Vagina (tissue), 2 donors: Measurements from ENCODE around the gene SLC2A6. TPM values are rescaled to one million over a fixed set of nuclear protein-coding genes. Genes with fewer than 3 reads are reported as not detected.
A peak's percentile ranks its signal among the peaks of the same experiment; 100 is the strongest.

Experiments used
- DNase-seq, 2 donors: peaks; one replicate each; pipeline ENCODE4 v3.0.0-alpha.2; 2017; ENCODE audit errors: extremely low spot score in 2 of 2
- H3K27ac ChIP-seq: fragments of 200-600 bp; sonication (generic); one replicate; pipeline ENCODE4 v1.5.1; 2019
- H3K27me3 ChIP-seq: fragments of 200-600 bp; sonication (generic); one replicate; pipeline ENCODE4 v1.5.1; 2019
- H3K36me3 ChIP-seq, 2 donors: fragments of 200-600 bp; sonication (generic); one replicate each; pipeline ENCODE4 v1.5.1; 2017 to 2019
- H3K4me1 ChIP-seq: fragments of 200-600 bp; sonication (generic); one replicate; pipeline ENCODE4 v1.5.1; 2019
- H3K4me3 ChIP-seq, 2 donors: fragments of 200-600 bp; sonication (generic); 1 replicate in 1 of 2; 2 replicates in 1 of 2; pipeline ENCODE4 v1.5.1; 2016 to 2019
- H3K9me3 ChIP-seq: fragments of 200-600 bp; sonication (generic); one replicate; pipeline ENCODE4 v1.5.1; 2019
- POLR2A ChIP-seq, 2 donors: fragments of 450-650 bp; IDR thresholded peaks; one replicate each; pipeline ENCODE4 v1.6.1; 2017; ENCODE audit warnings: antibody characterized with exemption in 2 of 2, mild to moderate bottlenecking in 2 of 2, moderate library complexity in 2 of 2
- POLR2AphosphoS5 ChIP-seq, 2 donors: sonication (generic); formaldehyde crosslinking; IDR thresholded peaks; one replicate each; pipeline ENCODE4 v1.9.0; 2017; ENCODE audit warnings: antibody characterized with exemption in 2 of 2, mild to moderate bottlenecking in 2 of 2, low read depth in 1 of 2; ENCODE audit not compliant: insufficient read depth in 1 of 2
- intact Hi-C: fragments of 100-400 bp; cut with DNase I; formaldehyde crosslinking; loops from one replicate; pipeline ENCODE4 v1.15.1; 2023
- total RNA-seq: library from RNA; depleted of rRNA; stranded (reverse); fragments of >200 nt; gene quantifications from one replicate; pipeline ENCODE4 v1.2.3, GENCODE V29; 2016
- TF ChIP-seq, protein P1 (sequence below), 3 experiments: fragments of 450-650 bp in 2 of 3; fragments of 200-600 bp in 1 of 3; sonication (generic) in 1 of 3; IDR thresholded peaks; one replicate each; pipeline ENCODE4 v1.5.1; 2017 to 2019; ENCODE audit warnings: antibody characterized with exemption in 3 of 3, mild to moderate bottlenecking in 2 of 3, moderate library complexity in 2 of 3

SLC2A6 gene
- total RNA-seq, 1 donor from 2014 or later, result 3.7 TPM

DNA sequence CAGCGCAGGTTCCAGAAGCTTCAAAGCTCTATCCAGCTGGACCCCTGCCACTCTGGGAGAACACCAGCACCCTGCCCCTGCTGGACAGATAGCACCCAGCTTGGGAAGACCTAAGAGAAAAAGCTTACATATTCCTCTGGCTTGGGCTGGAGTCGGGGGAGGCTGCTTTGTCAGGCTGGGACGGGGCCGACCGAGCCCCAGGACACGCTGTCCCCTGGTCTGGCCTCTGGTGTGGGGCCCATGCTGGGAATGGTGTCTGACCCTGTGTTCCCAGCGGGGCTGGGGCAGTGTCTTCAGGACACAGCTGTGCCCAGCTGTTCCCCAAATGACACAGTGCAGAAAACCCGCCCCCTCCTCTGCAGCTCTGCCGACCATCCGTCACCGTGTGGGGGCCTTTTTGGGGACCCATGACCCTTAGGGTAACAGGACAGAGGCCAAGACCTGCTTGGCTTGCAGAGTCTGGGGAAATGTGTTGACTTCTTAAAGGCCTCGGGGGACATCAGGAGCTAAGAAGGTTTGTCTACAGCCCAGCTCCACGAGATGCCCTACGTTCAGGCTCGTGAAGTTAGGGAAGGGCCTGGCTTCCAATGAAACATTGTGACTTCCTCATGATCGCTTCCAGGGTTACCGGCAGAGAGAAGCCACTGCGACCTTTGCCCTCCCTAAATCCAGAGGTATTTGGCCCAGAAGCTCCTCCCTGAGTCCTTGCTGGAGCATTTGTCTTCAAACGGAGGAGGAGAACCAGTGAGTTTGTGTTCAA lies 20.4 kb upstream of the SLC2A6 start:
- H3K4me1 ChIP-seq, result no peaks in the 10 kb centered on the region
- no peak overlapping the region for H3K4me3 ChIP-seq
- H3K9me3 ChIP-seq, result peaks cover 10% of the 10 kb centered on the region
- no peaks in the 10 kb centered on the region for H3K27me3 ChIP-seq
- H3K27ac ChIP-seq, result no peak overlapping the region
- H3K36me3 ChIP-seq, result no peaks in the 10 kb centered on the region
- TF ChIP-seq POLR2A (IDR thresholded peaks at IDR 0.05) (no peak), POLR2AphosphoS5 (IDR thresholded peaks at IDR 0.05; ENCODE audit: insufficient read depth in 1 of 2, low read depth in 1 of 2) (peak in 1 of 2 donors; percentile 36)
- TF ChIP-seq, protein P1, sequence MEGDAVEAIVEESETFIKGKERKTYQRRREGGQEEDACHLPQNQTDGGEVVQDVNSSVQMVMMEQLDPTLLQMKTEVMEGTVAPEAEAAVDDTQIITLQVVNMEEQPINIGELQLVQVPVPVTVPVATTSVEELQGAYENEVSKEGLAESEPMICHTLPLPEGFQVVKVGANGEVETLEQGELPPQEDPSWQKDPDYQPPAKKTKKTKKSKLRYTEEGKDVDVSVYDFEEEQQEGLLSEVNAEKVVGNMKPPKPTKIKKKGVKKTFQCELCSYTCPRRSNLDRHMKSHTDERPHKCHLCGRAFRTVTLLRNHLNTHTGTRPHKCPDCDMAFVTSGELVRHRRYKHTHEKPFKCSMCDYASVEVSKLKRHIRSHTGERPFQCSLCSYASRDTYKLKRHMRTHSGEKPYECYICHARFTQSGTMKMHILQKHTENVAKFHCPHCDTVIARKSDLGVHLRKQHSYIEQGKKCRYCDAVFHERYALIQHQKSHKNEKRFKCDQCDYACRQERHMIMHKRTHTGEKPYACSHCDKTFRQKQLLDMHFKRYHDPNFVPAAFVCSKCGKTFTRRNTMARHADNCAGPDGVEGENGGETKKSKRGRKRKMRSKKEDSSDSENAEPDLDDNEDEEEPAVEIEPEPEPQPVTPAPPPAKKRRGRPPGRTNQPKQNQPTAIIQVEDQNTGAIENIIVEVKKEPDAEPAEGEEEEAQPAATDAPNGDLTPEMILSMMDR (IDR thresholded peaks at IDR 0.05), result no peak
- intact Hi-C loops, result no loop called here
- no peak for DNase-seq

GRCh38 chr9:133496861-133497842 lies 18.3 kb upstream of the SLC2A6 start:
- intact Hi-C loops, result no loop called here
- peaks cover 4% of the 10 kb centered on the region for H3K4me1 ChIP-seq
- TF ChIP-seq, protein P1 (IDR thresholded peaks at IDR 0.05), result no peak
- TF ChIP-seq POLR2AphosphoS5 (IDR thresholded peaks at IDR 0.05; ENCODE audit: insufficient read depth in 1 of 2, low read depth in 1 of 2), result no peak
- no peak for TF ChIP-seq POLR2A (IDR thresholded peaks at IDR 0.05)
- no peak for DNase-seq
- H3K9me3 ChIP-seq, result peaks cover 9% of the 10 kb centered on the region
- no peak overlapping the region for H3K27ac ChIP-seq
- no peak overlapping the region for H3K4me3 ChIP-seq
- no peaks in the 10 kb centered on the region for H3K36me3 ChIP-seq
- H3K27me3 ChIP-seq, result no peaks in the 10 kb centered on the region

- no peaks in the 10 kb centered on the region for H3K27me3 ChIP-seq
- H3K9me3 ChIP-seq, result no peaks in the 10 kb centered on the region
- H3K4me1 ChIP-seq, result peaks cover 11% of the 10 kb centered on the region
- TF ChIP-seq POLR2A (IDR thresholded peaks at IDR 0.05) (no peak), POLR2AphosphoS5 (IDR thresholded peaks at IDR 0.05; ENCODE audit: insufficient read depth in 1 of 2, low read depth in 1 of 2) (no peak)
- TF ChIP-seq, protein P1 (IDR thresholded peaks at IDR 0.05), result no peak
- H3K4me3 ChIP-seq, result no peak overlapping the region
- H3K36me3 ChIP-seq, result no peaks in the 10 kb centered on the region
- H3K27ac ChIP-seq, result no peak overlapping the region
- DNase-seq, result no peak
- intact Hi-C loops, result no loop called here
Measured at GRCh38 chr9:133495327-133496293, 16.7 kb upstream of the SLC2A6 start.

DNA sequence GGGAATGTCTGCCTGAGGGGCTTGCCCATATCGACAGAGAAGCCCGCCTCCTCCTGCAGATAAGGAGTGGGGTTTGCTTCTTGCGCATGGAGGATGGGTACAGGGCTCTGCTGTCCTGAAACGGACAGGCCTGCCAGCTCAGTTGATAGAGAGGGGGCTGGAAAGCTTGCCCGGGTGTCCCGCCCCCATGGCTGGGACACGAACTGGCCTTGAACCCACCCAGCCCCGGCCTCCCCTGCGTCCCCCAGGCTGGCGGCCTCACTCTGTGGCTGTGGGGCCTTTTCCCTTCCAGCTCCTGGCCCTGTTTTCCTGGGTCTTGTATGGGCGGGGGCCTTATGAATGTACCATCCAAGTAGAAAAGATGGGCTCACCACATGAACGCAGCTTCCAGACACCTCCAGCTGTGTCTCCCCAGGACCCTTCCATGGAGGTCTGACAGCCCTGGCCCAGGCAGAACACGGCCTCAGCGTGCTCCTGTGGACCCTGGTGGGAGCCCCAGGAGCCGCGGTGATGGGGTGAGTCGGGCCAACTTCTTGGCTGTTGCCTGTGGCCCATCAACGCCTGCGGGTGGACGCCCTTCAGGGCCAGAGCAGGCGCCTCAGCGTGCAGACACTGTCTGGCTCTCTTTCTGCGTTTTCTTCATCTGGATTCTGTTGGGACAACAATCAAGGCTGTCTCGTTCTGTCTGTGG lies 15.9 kb upstream of the SLC2A6 start:
- DNase-seq, result no peak
- Histone ChIP-seq H3K27ac (no peak overlapping the region), H3K4me1 (peaks cover 11% of the 10 kb centered on the region), H3K4me3 (no peak overlapping the region), H3K9me3 (no peaks in the 10 kb centered on the region), H3K36me3 (no peaks in the 10 kb centered on the region), H3K27me3 (no peaks in the 10 kb centered on the region)
- TF ChIP-seq POLR2A (IDR thresholded peaks at IDR 0.05), result no peak
- TF ChIP-seq, protein P1 (IDR thresholded peaks at IDR 0.05), result no peak
- no peak for TF ChIP-seq POLR2AphosphoS5 (IDR thresholded peaks at IDR 0.05; ENCODE audit: insufficient read depth in 1 of 2, low read depth in 1 of 2)
- intact Hi-C loops, result no loop called here
